Uterus (tissue), 4 donors: ENCODE data around the gene PRKAG2. TPM values are rescaled to one million over a fixed set of nuclear protein-coding genes. Genes with fewer than 3 reads are reported as not detected.

ENCODE experiments used
- DNase-seq, 2 donors: peaks; one replicate each; pipeline ENCODE4 v3.0.0-alpha.2; 2019 to 2020
- H3K27ac ChIP-seq, 2 donors: fragments of 200-600 bp; sonication (generic); 1 replicate in 1 of 2; 2 replicates in 1 of 2; pipeline ENCODE4 v1.5.1; 2016 to 2018
- H3K27me3 ChIP-seq, 2 donors: fragments of 200-600 bp; sonication (generic); one replicate each; pipeline ENCODE4 v1.5.1; 2018 to 2019; ENCODE audit warnings: control low read depth in 1 of 2
- H3K36me3 ChIP-seq, 2 donors: fragments of 200-600 bp; sonication (generic); one replicate each; pipeline ENCODE4 v1.5.1; 2019; ENCODE audit warnings: control low read depth in 1 of 2
- H3K4me1 ChIP-seq, 2 donors: fragments of 200-600 bp; sonication (generic); one replicate each; pipeline ENCODE4 v1.5.1; 2018 to 2019; ENCODE audit warnings: control low read depth in 1 of 2
- H3K4me3 ChIP-seq, 2 donors: fragments of 200-600 bp; sonication (generic); 1 replicate in 1 of 2; 2 replicates in 1 of 2; pipeline ENCODE4 v1.5.1; 2018 to 2019; ENCODE audit warnings: mild to moderate bottlenecking in 1 of 2
- H3K9me3 ChIP-seq, 2 donors: fragments of 200-600 bp; sonication (generic); one replicate each; pipeline ENCODE4 v1.5.1; 2019; ENCODE audit warnings: control low read depth in 1 of 2
- CTCF ChIP-seq, 4 experiments: fragments of 200-600 bp in 2 of 4; fragments of 450-650 bp in 2 of 4; sonication (generic) in 2 of 4; IDR thresholded peaks; one replicate each; pipeline ENCODE4 v1.5.1; 2016 to 2019; ENCODE audit warnings: antibody characterized with exemption in 4 of 4, mild to moderate bottlenecking in 2 of 4, moderate library complexity in 1 of 4
- POLR2A ChIP-seq, 2 donors: fragments of 450-650 bp; IDR thresholded peaks; one replicate each; pipeline ENCODE4 v1.6.1; 2016; ENCODE audit warnings: antibody characterized with exemption in 2 of 2, mild to moderate bottlenecking in 1 of 2, moderate library complexity in 1 of 2
- intact Hi-C: fragments of 100-400 bp; cut with DNase I; formaldehyde crosslinking; loops from one replicate; pipeline ENCODE4 v1.15.1; 2023; ENCODE audit warnings: low total_unique reads
- total RNA-seq, 4 donors: library from RNA; depleted of rRNA in 3 of 4; stranded (reverse); fragments of >200 nt in 3 of 4; gene quantifications; one replicate each; pipeline versions ENCODE4 v1.1.0 to v1.2.4, GENCODE V29; 2014 to 2023
- donor health status: DM: yes; HTN: yes; CAD: no.

Gene PRKAG2
- total RNA-seq, 4 donors from 2014 or later, result 15.1 to 66.2 (median 33.6) TPM

- intact Hi-C loops, result no loop called here
- no peak for DNase-seq
- no peak overlapping the region for H3K4me3 ChIP-seq
- peaks cover 0 to 15% of the 10 kb centered on the region in 2 donors for H3K4me1 ChIP-seq
- TF ChIP-seq POLR2A (IDR thresholded peaks at IDR 0.05), result no peak
- TF ChIP-seq CTCF (IDR thresholded peaks at IDR 0.05), result no peak
- no peaks in the 10 kb centered on the region for H3K36me3 ChIP-seq
- no peaks in the 10 kb centered on the region for H3K9me3 ChIP-seq
- no peaks in the 10 kb centered on the region for H3K27me3 ChIP-seq
- no peak overlapping the region for H3K27ac ChIP-seq
Measured at GRCh38 chr7:151647874-151648273, 229.0 kb downstream of the PRKAG2 start.

- DNase-seq, result no peak
- intact Hi-C loops, result no loop called here
- no peak overlapping the region for H3K27ac ChIP-seq
- no peak overlapping the region for H3K4me3 ChIP-seq
- no peaks in the 10 kb centered on the region for H3K27me3 ChIP-seq
- no peak for TF ChIP-seq POLR2A (IDR thresholded peaks at IDR 0.05)
- TF ChIP-seq CTCF (IDR thresholded peaks at IDR 0.05), result no peak
- H3K9me3 ChIP-seq, result no peaks in the 10 kb centered on the region
- peaks cover 0 to 14% of the 10 kb centered on the region in 2 donors for H3K4me1 ChIP-seq
- no peaks in the 10 kb centered on the region for H3K36me3 ChIP-seq
Measured at GRCh38 chr7:151647006-151647405, 229.9 kb downstream of the PRKAG2 start.

GRCh38 chr7:151645311-151645710 lies 231.6 kb downstream of the PRKAG2 start:
- H3K4me1 ChIP-seq, result peaks cover 0 to under 1% of the 10 kb centered on the region in 2 donors
- H3K9me3 ChIP-seq, result no peaks in the 10 kb centered on the region
- no peaks in the 10 kb centered on the region for H3K27me3 ChIP-seq
- H3K36me3 ChIP-seq, result no peaks in the 10 kb centered on the region
- TF ChIP-seq CTCF (IDR thresholded peaks at IDR 0.05) (no peak), POLR2A (IDR thresholded peaks at IDR 0.05) (no peak)
- no peak for DNase-seq
- no peak overlapping the region for H3K27ac ChIP-seq
- no peak overlapping the region for H3K4me3 ChIP-seq
- intact Hi-C loops, result no loop called here

- Histone ChIP-seq H3K27me3 (no peaks in the 10 kb centered on the region), H3K9me3 (no peaks in the 10 kb centered on the region), H3K36me3 (no peaks in the 10 kb centered on the region), H3K4me3 (no peak overlapping the region), H3K4me1 (no peaks in the 10 kb centered on the region), H3K27ac (no peak overlapping the region)
- DNase-seq, result no peak
- intact Hi-C loops, result no loop called here
- TF ChIP-seq POLR2A (IDR thresholded peaks at IDR 0.05), result no peak
- no peak for TF ChIP-seq CTCF (IDR thresholded peaks at IDR 0.05)
Measured at GRCh38 chr7:151644554-151644953, 232.4 kb downstream of the PRKAG2 start.

GRCh38 chr7:151642746-151643145 lies 234.2 kb downstream of the PRKAG2 start:
- Histone ChIP-seq H3K27ac (no peak overlapping the region), H3K4me3 (no peak overlapping the region), H3K27me3 (no peaks in the 10 kb centered on the region), H3K4me1 (no peaks in the 10 kb centered on the region), H3K9me3 (no peaks in the 10 kb centered on the region), H3K36me3 (no peaks in the 10 kb centered on the region)
- intact Hi-C loops, result no loop called here
- DNase-seq, result no peak
- TF ChIP-seq POLR2A (IDR thresholded peaks at IDR 0.05), result no peak
- no peak for TF ChIP-seq CTCF (IDR thresholded peaks at IDR 0.05)
